22Rv1 (cell line): Measurements from ENCODE around the gene ZNF107.
"Not testable (repeated sequence)": the region's sequence is repeated elsewhere in the genome, so short reads cannot be mapped to it uniquely, and the experiment has no call there.

ENCODE experiments used
- ZFX ChIP-seq: fragments of 450-650 bp; IDR thresholded peaks from 2 replicates; pipeline ENCODE4 v1.6.1; 2017; ENCODE audit warnings: antibody characterized with exemption, borderline replicate concordance
- TF ChIP-seq, protein P1 (sequence below): fragments of 450-650 bp; IDR thresholded peaks from 2 replicates; pipeline ENCODE4 v1.5.1; 2017; ENCODE audit warnings: mild to moderate bottlenecking

DNA sequence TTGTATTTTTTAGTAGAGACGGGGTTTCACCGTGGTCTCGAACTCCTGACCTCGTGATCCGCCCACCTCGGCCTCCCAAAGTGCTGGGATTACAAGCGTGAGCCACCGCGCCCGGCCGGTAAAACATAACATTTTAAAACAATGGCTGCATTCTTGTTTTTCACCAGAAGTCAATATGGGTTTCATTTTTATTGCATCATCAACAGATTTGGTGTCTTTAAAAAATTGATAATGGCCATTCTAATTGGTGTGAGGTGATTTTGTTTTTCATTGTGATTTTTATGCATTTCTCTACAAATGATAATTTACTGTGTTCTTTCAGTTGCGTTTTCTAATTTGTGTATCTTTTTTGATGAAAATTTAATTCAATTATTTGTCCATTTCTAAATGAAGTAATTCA is 31.9 kb downstream of the ZNF107 start:
- TF ChIP-seq, protein P1, sequence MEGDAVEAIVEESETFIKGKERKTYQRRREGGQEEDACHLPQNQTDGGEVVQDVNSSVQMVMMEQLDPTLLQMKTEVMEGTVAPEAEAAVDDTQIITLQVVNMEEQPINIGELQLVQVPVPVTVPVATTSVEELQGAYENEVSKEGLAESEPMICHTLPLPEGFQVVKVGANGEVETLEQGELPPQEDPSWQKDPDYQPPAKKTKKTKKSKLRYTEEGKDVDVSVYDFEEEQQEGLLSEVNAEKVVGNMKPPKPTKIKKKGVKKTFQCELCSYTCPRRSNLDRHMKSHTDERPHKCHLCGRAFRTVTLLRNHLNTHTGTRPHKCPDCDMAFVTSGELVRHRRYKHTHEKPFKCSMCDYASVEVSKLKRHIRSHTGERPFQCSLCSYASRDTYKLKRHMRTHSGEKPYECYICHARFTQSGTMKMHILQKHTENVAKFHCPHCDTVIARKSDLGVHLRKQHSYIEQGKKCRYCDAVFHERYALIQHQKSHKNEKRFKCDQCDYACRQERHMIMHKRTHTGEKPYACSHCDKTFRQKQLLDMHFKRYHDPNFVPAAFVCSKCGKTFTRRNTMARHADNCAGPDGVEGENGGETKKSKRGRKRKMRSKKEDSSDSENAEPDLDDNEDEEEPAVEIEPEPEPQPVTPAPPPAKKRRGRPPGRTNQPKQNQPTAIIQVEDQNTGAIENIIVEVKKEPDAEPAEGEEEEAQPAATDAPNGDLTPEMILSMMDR, result not testable (repeated sequence)
- TF ChIP-seq ZFX, result not testable (repeated sequence)
